ENCODE data around the gene USP37.

The USP37 gene

DNA sequence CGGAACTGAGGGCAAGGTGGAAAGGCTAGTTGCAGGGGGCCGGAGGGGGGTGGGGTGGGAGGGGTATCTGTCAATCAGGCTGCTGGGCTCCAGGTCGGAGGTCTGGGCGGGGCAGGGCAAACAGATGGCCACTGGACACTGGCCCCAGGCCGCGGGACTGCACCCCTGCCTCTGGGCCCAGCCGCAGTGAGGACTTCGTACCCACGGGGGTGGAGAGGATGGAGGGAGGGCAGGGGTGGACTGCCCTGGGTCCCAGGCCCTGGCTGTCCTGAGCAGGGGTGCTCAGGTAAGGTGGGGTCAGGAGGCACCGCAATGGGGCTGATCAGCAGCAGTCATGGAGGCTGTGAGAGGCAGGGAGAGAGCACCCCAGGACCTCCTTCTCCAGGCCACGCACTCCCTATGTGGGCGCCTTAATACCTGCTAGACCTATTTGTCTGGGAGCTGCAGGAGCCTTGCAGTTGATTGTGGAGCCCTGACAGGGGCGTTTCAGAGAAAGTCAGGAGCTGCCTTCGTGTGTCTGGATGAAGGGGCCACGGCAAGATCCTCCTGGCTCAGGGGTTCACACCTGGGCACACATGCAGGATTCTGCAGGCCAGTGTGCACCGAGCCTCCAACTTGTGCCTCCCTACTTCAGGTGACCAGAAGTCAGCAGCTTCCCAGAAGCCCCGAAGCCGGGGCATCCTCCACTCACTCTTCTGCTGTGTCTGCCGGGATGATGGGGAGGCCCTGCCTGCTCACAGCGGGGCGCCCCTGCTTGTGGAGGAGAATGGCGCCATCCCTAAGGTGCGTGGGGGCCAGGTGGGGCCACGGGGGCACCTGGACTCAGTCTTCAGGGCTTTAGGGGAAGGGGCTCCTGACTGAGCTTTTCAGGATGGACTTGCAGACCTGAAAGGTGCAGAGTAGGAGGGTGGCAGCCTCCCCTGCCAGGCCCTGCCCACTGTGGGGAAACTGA is 166.9 kb downstream of the USP37 start:
- no peak for DNase-seq
